HG03280 (cell line): Measurements from ENCODE around the gene PDE6C.

Source experiments
- ATAC-seq: cut with Tn5 transposase; IDR thresholded peaks from one replicate; pipeline ENCODE4 v1.9.1; 2021; ENCODE audit warnings: mild to moderate bottlenecking, moderate library complexity; ENCODE audit not compliant: unreplicated experiment

Gene PDE6C

DNA sequence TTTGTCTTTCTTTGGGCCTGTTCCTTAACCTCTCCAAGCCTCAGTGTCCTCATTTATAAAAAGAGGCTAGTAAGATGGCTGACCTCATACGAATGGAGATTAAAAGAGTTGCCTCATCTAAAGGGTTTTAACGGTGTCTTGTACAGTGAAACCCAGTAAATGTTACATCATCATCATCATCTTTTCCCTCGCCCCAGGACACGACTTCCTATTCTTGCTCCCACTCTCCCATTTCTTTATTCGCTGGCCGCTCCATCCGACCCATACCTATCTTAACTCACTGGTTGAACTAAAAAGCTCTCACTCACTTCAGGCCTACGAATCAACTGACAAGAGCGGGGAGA lies 89.5 kb downstream of the PDE6C start:
- ATAC-seq, result peak; percentile 22

DNA sequence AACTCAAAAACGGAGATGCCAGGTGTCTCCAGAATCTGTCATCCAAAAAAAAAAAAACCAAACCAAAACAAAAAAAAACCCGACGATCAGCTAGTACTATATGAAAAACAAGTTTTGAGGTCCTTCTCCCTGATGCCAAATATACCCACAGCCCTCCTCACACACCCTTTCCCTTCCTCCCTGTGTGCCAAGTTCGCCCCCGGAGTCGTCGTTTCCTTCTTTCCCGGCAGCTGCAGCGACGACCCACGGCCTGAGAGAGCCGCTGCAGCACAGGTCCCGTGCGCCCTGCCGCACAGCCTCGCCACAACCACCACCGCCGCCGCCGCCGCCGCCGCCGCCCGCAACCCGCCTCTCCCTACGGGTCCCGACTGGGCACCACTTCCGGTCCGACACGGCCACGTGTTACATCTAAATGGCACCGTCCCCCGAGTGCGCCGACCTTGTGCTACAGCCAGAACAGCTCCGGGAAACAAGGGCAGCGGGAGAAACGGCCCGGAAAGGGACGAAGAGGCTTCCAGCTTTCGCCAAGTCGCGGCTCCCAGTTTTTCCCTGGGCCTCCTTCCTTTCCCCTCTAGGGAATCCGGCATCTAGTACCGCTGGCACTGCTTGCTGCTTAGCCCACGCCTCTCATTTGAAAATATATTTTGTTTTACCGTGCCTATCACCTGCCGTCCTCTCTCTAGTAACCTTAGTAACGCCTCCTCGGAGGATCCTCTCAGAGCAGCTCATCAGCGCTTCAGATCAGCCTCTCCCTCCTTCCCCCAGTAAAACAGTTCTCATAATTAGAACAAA lies 90.1 kb downstream of the PDE6C start, which contains the start of gene FRA10AC1:
Gene FRA10AC1, minus strand, starts transcription at position 383 of the 792 bp plus-strand sequence. CDS start 2,486 bp downstream, outside the sequence.
- peak; percentile 86 for ATAC-seq

DNA sequence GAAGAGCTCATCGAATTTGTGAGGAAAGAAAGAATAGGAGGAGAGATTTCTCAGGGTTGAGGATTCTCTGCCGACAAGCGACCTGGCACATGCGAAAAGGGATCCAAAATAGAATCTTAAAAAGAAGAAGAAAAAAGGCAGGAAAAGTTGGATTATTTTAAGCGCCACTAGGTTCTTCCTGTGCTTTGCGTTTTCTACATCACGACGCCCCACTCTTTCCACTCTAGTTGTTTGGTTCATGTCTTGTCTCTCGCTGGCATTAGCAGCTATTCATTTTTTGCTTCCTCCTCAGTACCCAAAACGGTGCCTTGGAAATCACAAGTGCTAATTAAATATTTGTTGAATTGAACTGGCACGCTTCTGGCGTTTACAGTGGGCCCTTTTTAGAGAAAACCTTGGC lies 90.7 kb downstream of the PDE6C start:
- ATAC-seq, result peak; percentile 7

DNA sequence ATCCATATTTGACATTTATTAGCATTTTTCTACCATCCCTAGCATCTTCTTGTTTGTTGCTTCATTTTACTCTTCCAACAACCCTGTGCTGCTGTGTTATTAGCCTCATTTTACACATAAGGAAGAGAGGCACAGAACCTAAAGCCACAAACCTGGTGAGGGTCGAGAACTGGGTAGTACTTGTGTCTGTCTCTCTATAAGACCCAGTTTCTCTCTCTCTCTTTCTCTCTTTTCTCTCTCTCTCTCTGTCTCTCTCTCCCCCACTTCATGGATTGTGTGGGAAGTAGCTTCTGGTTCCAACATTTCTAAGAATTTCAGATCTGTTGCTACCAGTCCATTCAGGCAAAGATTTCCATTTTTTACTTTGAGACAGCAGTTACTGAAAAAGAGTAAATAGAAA lies 91.5 kb downstream of the PDE6C start:
- ATAC-seq, result no peak

DNA sequence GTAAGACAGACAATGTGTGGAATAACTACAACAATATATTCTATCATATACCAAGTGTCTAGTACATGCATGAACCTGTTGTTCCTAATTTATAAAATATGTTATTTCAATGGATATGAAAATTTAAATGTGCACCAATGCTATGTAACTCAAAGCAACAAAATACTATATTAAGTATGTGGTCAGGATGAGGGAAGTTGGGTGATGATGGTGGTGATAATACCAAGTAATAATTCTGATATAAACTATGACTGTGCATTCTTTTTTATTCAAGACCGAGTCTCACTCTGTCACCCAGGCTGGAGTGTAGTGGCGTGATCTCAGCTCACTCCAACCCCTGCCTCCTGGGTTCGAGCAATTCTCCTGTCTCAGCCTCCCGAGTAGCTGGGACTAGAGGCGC lies 92.1 kb downstream of the PDE6C start:
- no peak for ATAC-seq

DNA sequence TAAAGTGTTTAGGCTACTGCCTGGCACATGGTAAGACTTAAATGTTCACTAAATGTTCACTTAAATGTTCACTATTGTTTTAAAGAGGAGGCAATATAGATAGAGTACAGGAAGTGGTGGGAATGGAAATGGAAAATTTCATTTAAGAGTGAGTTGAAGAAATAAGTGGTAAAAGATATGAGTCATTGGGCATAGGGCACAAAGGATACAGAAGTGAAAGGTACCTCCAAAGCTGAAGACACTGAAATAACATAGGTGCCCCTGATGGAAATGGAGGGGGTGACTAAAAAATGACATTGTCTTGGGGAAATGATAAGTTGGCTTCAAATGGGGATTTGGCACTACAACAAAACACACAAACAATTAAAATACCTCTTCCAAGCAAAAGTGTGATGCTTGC lies 95.3 kb downstream of the PDE6C start:
- no peak for ATAC-seq

DNA sequence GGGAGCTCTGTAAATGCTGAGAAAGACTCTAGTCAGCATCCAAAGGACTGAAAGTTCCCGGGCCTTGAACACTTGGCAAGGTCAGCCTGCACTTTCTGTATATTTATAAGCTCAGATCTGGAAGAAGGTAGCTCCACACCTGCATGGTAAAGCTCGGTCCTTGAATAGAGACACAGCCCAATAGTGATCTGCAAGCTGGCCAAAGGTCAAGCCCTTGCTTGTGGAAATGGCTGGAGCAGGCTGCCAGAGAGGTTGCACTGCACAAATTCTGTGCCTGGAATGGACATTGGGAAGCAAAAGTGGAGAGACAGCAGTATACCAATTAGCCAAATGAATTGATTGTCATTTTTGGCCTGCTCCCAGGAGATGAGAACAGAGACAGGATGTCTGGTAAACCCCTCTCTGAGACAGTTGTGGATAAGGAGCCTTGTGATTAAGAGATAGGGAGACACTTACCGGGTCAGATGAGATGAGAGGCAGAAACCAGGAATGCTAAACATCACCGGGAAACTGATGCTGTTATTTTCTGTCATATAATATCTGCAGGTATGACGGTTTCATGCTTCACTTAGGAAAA lies 98.1 kb downstream of the PDE6C start:
- no peak for ATAC-seq

DNA sequence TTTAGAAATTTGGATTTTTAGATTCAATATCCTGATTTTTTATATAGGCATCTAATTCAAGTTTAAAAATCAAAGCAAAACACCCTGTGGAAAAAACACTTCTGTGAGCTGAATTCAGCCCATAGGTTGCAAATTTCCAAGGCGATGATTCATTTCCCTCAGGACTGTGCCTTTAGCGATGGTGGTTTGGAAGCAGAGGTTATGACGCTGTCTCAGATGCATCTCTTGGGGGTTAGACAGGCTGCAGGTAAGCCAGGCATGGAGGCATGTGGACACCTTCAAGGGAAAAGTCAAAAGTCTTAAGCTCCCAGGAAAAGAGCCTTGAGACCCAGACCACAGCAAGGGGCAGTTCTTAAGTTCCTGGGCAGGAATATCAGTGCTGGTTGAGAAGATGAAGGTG lies 99.6 kb downstream of the PDE6C start:
- ATAC-seq, result no peak

DNA sequence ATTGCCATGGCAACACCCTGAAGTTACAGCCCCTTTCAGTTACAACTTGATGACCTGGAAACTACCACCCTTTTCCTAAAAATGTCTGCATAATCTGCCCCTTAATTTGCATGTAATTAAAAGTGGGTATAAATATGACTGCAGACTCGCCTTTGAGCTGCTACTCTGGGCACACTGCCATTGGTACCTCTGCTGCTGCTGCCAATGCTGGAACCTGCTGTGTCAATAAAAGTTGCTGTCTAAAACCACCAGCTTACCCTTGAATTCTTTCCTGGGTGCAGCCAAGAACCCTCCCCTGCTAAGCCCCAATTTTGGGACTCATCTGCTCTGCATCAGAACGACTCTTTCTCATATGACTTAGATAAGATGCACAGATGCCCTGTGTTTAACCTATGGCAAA lies 100.3 kb downstream of the PDE6C start:
- ATAC-seq, result no peak

DNA sequence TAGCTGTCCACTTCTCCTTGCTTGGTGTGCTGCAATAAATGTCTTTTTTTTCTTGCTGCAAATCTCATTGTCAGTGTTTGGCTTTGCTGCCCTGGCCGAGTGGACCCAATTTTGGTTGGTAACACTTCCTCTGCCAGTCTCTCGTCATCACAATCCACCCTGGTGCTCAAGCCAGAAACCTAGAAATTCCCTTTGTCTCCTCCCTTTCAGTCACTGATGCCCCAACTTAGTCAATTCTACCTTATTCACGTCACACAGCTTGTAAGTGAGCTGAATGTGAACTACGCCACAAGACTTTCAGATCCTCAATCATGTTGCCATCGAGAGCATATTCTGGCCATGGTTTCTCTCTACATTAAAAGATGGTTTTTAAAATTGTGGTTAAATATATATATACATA lies 103.0 kb downstream of the PDE6C start:
- ATAC-seq, result peak; percentile 88
